Type B pancreatic cell (in vitro differentiated cells): ENCODE results near the gene SLCO4C1. TPM values are rescaled to one million over a fixed set of nuclear protein-coding genes. Genes with fewer than 3 reads are reported as not detected.
A peak's percentile ranks its signal among the peaks of the same experiment; 100 is the strongest.
"Not testable (repeated sequence)": the region's sequence is repeated elsewhere in the genome, so short reads cannot be mapped to it uniquely, and the experiment has no call there.

ENCODE experiments used
- DNase-seq: peaks from one replicate; pipeline ENCODE4 v3.0.0; 2021; ENCODE audit warnings: mixed read lengths; ENCODE audit not compliant: unreplicated experiment; ENCODE audit errors: extremely low spot score
- H3K27ac Mint-ChIP-seq: 2 replicates; pipeline ENCODE4 v1.8.0; 2021; ENCODE audit warnings: mild to moderate bottlenecking, mixed read lengths
- H3K27me3 Mint-ChIP-seq: 2 replicates; pipeline ENCODE4 v1.8.0; 2021; ENCODE audit warnings: mixed read lengths
- H3K36me3 Mint-ChIP-seq: 2 replicates; pipeline ENCODE4 v1.8.0; 2021; ENCODE audit warnings: mixed read lengths
- H3K4me1 Mint-ChIP-seq: one replicate; pipeline ENCODE4 v1.8.0; 2021; ENCODE audit warnings: mixed read lengths; ENCODE audit not compliant: unreplicated experiment
- H3K4me3 Mint-ChIP-seq: 2 replicates; pipeline ENCODE4 v1.8.0; 2021; ENCODE audit warnings: mild to moderate bottlenecking, mixed read lengths
- H3K9me3 Mint-ChIP-seq: 2 replicates; pipeline ENCODE4 v1.8.0; 2021; ENCODE audit warnings: mixed read lengths
- long read RNA-seq: library from polyadenylated mRNA; unstranded; transcript quantifications from one replicate; pipeline ENCODE4 v2.0.0, GENCODE V29; 2020
- total RNA-seq: library from RNA; stranded (reverse); gene quantifications from 2 replicates; pipeline ENCODE4 v1.2.1, GENCODE V29; 2021; ENCODE audit warnings: low replicate concordance
- TF ChIP-seq, protein P1 (sequence below): fragments of 200-600 bp; sonication (generic); conservative IDR thresholded peaks from 2 replicates; pipeline ENCODE4 v1.5.0; 2021; ENCODE audit warnings: antibody characterized with exemption, mild to moderate bottlenecking

SLCO4C1 gene, protein sequence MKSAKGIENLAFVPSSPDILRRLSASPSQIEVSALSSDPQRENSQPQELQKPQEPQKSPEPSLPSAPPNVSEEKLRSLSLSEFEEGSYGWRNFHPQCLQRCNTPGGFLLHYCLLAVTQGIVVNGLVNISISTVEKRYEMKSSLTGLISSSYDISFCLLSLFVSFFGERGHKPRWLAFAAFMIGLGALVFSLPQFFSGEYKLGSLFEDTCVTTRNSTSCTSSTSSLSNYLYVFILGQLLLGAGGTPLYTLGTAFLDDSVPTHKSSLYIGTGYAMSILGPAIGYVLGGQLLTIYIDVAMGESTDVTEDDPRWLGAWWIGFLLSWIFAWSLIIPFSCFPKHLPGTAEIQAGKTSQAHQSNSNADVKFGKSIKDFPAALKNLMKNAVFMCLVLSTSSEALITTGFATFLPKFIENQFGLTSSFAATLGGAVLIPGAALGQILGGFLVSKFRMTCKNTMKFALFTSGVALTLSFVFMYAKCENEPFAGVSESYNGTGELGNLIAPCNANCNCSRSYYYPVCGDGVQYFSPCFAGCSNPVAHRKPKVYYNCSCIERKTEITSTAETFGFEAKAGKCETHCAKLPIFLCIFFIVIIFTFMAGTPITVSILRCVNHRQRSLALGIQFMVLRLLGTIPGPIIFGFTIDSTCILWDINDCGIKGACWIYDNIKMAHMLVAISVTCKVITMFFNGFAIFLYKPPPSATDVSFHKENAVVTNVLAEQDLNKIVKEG
- 4.6 and 11.0 TPM in 2 replicates for total RNA-seq
- long read RNA-seq, full-length matches to known transcripts = 5 of 10 reads
- long read RNA-seq, partial matches to known transcripts = 1 of 10 reads
- long read RNA-seq, other reads (novel, unspliced or antisense) = 4 of 10 reads

DNA sequence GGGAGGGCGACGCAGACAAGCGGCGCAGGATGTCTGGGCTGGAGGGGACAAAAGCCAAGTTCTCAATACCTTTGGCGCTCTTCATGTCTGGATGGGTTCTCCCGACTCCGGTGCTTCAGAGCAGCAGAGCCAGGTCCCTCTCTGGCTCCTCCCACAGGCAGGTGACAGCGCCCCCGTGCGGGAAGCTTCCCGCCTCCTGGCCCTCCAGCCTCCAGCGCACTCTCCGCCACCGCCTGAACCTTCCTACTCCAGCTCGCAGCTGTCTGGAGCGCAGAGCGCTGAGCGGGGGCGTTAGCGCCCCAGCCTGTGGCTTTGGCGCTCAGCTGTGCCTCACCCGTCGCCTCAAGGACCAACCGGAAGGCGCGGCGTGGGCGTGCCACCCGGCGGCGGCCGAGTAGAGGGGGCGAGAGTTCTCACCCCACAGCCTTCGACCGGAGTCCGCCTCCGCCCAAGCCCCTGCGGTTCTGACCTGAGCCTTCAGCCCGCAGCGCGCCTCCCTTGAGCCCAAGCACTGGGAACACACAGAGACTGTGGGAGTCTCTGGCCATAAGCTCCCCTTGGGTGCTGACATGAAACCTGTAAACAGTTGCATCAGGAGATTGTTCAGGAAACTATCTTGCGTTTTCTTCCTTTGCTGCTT is at the start of gene SLCO4C1:
Gene SLCO4C1, minus strand, starts transcription at position 107 of the 640 bp plus-strand sequence. Its CDS starts 22 bp downstream, at position 85.
- TF ChIP-seq, protein P1, sequence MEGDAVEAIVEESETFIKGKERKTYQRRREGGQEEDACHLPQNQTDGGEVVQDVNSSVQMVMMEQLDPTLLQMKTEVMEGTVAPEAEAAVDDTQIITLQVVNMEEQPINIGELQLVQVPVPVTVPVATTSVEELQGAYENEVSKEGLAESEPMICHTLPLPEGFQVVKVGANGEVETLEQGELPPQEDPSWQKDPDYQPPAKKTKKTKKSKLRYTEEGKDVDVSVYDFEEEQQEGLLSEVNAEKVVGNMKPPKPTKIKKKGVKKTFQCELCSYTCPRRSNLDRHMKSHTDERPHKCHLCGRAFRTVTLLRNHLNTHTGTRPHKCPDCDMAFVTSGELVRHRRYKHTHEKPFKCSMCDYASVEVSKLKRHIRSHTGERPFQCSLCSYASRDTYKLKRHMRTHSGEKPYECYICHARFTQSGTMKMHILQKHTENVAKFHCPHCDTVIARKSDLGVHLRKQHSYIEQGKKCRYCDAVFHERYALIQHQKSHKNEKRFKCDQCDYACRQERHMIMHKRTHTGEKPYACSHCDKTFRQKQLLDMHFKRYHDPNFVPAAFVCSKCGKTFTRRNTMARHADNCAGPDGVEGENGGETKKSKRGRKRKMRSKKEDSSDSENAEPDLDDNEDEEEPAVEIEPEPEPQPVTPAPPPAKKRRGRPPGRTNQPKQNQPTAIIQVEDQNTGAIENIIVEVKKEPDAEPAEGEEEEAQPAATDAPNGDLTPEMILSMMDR = peak; percentile 79
- H3K36me3 Mint-ChIP-seq = no peaks in the 10 kb centered on the region
- peaks cover 8% of the 10 kb centered on the region for H3K4me1 Mint-ChIP-seq
- H3K4me3 Mint-ChIP-seq = peak within 1 kb of the TSS; percentile 96
- H3K27ac Mint-ChIP-seq = peak within 1 kb of the TSS; percentile 56
- DNase-seq = peak; percentile 88
- peaks cover 7% of the 10 kb centered on the region for H3K27me3 Mint-ChIP-seq
- H3K9me3 Mint-ChIP-seq = no peaks in the 10 kb centered on the region

DNA sequence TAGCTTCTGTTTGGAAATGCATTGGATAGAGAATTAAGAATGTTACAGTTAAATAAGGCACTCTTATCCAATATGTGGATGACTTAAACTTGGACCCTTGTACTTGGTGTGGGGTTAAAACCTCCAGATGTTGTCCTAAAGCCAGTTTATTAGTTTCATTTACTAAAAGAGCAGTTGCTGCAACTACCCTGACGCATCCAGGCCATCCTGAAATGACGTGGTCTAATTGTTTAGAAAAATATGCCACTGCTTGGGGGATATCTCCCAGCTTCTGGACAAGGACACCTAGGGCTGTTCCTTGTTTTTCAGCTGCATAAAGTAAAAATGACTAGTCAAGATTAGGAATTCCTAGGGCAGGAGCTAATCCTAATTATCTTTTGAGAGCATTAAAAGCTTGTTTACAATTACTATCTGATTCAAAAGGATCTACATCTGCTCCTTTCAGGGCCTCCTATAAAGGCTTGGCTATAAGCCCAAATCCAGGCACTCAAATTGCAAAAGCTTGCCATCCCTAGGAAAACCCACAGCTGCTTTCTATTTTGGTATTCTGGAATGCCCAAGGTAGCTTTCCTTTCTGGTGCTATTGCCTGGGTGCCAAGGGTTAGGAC is 45.7 kb upstream of the SLCO4C1 start:
- H3K9me3 Mint-ChIP-seq = no peaks in the 10 kb centered on the region
- H3K4me3 Mint-ChIP-seq = no peak overlapping the region
- no peaks in the 10 kb centered on the region for H3K27me3 Mint-ChIP-seq
- TF ChIP-seq, protein P1 = no peak
- DNase-seq = no peak
- no peaks in the 10 kb centered on the region for H3K36me3 Mint-ChIP-seq
- no peak overlapping the region for H3K27ac Mint-ChIP-seq
- no peaks in the 10 kb centered on the region for H3K4me1 Mint-ChIP-seq

DNA sequence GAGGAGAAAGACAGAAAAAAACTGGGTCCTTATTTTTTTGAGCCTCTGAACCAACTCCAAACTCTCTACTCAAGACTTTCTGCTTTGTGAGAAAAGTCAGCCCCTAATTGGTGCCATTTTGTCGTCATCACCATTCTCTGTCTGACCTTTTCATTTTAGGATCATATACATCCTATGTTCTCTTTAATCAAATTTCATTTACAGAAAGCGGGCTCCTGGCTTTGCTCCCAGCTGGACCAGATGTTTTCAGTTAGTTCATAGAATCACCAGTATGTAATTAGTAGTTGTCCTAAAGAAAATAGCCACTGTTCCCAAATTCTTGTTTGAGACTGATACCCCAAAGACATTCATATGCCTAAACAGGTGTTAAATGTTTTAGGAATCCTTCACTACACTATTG is 28.6 kb upstream of the SLCO4C1 start:
- H3K9me3 Mint-ChIP-seq = no peaks in the 10 kb centered on the region
- H3K36me3 Mint-ChIP-seq = no peaks in the 10 kb centered on the region
- H3K27ac Mint-ChIP-seq = no peak overlapping the region
- TF ChIP-seq, protein P1 = no peak
- H3K27me3 Mint-ChIP-seq = no peaks in the 10 kb centered on the region
- no peak overlapping the region for H3K4me3 Mint-ChIP-seq
- H3K4me1 Mint-ChIP-seq = no peaks in the 10 kb centered on the region
- no peak for DNase-seq

DNA sequence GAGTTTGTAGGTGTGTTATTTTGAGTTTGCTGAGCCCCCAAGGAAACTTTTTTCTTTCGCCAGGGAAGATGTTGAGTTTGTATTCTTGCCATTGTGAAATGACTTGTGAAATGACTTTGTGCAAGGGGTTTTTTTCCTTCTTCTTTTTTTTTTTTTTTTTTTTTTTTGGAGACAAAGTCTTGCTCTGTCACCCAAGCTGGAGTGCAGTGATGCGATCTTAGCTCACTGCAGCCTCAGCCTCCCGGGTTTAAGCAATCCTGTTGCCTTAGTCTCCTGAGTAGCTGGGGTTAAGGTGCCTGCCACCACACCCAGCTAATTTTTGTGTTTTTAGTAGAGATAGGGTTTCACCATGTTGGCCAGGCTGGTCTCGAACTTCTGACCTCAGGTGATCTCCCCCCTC is 22.7 kb upstream of the SLCO4C1 start:
- DNase-seq, H3K9me3 Mint-ChIP-seq, H3K4me1 Mint-ChIP-seq, H3K36me3 Mint-ChIP-seq, H3K27ac Mint-ChIP-seq, H3K27me3 Mint-ChIP-seq, H3K4me3 Mint-ChIP-seq: not testable (repeated sequence)

DNA sequence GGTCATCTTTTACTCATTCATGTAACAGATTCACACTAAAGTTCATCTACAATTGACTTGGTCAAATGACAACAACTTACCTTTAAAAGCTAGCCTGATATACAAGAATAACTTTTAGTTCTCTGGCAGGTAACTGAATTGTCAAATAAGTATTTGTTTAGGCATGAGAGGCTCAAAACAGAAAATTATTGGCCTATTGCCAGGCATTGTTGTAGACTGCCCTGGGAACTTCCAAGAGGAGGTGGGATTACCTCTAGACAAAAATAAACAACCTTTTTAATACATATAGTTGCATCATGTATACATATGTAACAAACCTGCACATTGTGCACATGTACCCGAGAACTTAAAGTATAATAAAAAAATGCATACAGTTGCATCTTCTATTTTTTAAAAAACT is 18.2 kb upstream of the SLCO4C1 start:
- no peaks in the 10 kb centered on the region for H3K36me3 Mint-ChIP-seq
- H3K4me3 Mint-ChIP-seq = no peak overlapping the region
- no peaks in the 10 kb centered on the region for H3K9me3 Mint-ChIP-seq
- no peaks in the 10 kb centered on the region for H3K27me3 Mint-ChIP-seq
- no peak for DNase-seq
- TF ChIP-seq, protein P1 = no peak
- no peak overlapping the region for H3K27ac Mint-ChIP-seq
- H3K4me1 Mint-ChIP-seq = peaks cover 4% of the 10 kb centered on the region
